Upper lobe of left lung (tissue), 4 donors: Measurements from ENCODE around the gene DLG5.

Experiments
- CTCF ChIP-seq, 6 experiments: fragments of 450-650 bp in 4 of 6; fragments of 200-600 bp in 2 of 6; sonication (generic) in 2 of 6; IDR thresholded peaks; one replicate each; pipeline ENCODE4 v1.5.1; 2016 to 2019; ENCODE audit warnings: antibody characterized with exemption in 6 of 6
- EP300 ChIP-seq, 4 donors: sonication (generic); formaldehyde crosslinking; IDR thresholded peaks; one replicate each; pipeline ENCODE4 v1.5.1; 2017; ENCODE audit warnings: antibody characterized with exemption in 4 of 4, control low read depth in 2 of 4
- POLR2A ChIP-seq, 4 donors: fragments of 450-650 bp; IDR thresholded peaks; one replicate each; pipeline ENCODE4 v1.5.1; 2016 to 2017; ENCODE audit warnings: antibody characterized with exemption in 4 of 4, mild to moderate bottlenecking in 2 of 4
- POLR2AphosphoS5 ChIP-seq, 2 donors: sonication (generic); formaldehyde crosslinking; IDR thresholded peaks; one replicate each; pipeline ENCODE4 v1.5.1; 2017; ENCODE audit warnings: antibody characterized with exemption in 2 of 2

DNA sequence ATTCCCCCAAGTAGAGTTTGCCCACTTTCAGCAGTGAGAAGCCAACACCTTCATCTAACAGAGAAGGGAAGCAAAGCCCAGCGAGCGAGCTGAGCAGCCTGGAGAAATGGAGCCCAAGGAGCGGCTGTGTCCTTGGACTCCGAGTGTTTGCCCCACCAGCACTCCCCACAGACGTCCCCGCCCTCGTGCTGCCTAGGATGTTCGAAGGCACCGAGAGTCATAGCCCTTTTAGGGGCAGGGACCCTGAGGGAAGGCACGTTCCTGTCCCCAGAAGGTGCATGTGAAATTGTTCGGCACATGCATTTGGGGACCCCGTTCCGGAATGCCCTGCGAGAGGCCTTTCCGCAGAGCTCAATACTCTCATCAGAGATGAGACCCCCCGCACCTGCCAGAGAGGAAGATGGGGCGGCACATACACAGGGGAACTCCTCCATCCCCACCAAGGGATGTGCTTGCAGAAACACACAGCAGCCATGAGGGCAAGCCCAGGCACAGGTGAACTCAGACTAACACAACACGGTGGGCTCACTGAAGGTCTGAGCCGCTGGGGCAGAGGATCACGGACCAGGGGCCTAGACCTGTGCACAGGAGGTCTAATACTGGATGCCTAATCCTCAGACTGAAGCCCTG is 131.0 kb downstream of the DLG5 start:
- TF ChIP-seq POLR2A (IDR thresholded peaks at IDR 0.05) (no peak), CTCF (IDR thresholded peaks at IDR 0.05) (no peak), EP300 (IDR thresholded peaks at IDR 0.05) (no peak), POLR2AphosphoS5 (IDR thresholded peaks at IDR 0.05) (no peak)
